ENCODE results near the gene WWOX.

GRCh38 chr16:78744796-78745107 lies 645.3 kb downstream of the WWOX start:
- TF ChIP-seq POLR2AphosphoS5 (IDR thresholded peaks at IDR 0.05; ENCODE audit: low read depth, low read length) (no peak), POLR2A (IDR thresholded peaks at IDR 0.05; ENCODE audit: low read depth, low read length) (no peak), TAF1 (IDR thresholded peaks at IDR 0.05; ENCODE audit: low read depth, low read length) (no peak), SPI1 (IDR thresholded peaks at IDR 0.05; ENCODE audit: low read depth, low read length) (no peak), PAX5 (IDR thresholded peaks at IDR 0.05; ENCODE audit: insufficient read depth, low read length, severe bottlenecking) (no peak), POU2F2 (IDR thresholded peaks at IDR 0.05; ENCODE audit: low read depth, low read length) (no peak)

Measured in GM12891 (cell line).